Stimulated activated CD4-positive, alpha-beta T cell treated with anti-CD3 and anti-CD28 coated beads, Interleukin-15, amount 100 ng/mL, for 24 hours (primary cell): ENCODE data around the gene ESYT3.
"Not testable (repeated sequence)": the region's sequence is repeated elsewhere in the genome, so short reads cannot be mapped to it uniquely, and the experiment has no call there.

Experiments
- DNase-seq: peaks from one replicate; pipeline ENCODE4 v3.0.0-alpha.2; 2020

ESYT3 gene

DNA sequence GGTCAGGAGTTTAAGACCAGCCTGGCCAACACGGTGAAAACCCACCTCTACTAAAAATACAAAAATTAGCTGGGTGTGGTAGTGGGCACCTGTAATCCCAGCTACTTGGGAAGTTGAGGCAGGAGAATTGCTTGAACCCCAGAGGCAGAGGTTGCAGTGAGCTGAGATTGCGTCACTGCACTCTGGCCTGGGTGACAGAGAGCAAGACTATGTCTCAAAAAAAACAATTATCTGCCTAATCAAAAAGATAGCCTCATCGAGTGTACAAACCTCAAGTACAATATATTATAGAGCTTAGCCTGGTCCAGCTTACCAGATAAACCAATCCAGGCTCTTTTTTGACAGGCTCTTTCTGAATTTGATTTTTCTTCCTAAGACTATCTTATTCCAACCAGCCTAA is 61.2 kb downstream of the ESYT3 start:
- DNase-seq = not testable (repeated sequence)

DNA sequence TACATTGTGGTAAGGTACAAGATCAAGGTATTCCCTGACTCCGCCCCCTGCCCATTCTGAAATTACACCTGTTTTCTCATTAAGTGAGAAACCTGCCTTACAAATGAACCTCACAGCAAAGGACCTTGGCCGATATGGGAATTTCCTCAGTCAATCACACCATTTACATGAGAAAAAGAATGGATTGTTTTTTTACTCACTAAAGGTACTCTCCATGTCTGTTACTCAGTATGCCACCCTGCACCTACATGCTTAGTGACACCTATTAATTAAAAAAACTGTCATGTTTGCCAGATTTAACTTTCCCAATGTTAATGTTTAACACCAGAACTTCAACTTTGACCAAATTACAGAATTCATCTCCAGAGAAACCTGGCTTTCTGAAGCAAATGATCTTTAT is 62.0 kb downstream of the ESYT3 start:
- no peak for DNase-seq

DNA sequence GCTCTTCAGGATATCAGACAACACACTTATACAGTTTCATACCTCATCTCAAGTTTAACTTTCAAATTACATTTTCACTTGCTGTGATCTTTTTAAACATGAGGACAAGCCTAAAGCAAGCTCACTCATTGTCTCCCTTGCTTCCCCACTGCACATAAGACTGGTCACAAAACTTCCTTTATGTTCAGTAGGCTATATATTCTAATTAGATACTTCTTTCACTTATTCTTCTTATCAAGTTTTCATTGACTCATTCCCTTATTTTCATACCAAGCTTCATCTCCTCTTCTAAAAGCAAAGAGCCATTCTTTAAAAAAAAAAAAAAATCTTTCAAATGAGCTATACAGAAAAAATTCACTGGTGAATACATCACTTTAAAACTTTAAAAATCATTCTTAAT is 62.6 kb downstream of the ESYT3 start:
- no peak for DNase-seq

DNA sequence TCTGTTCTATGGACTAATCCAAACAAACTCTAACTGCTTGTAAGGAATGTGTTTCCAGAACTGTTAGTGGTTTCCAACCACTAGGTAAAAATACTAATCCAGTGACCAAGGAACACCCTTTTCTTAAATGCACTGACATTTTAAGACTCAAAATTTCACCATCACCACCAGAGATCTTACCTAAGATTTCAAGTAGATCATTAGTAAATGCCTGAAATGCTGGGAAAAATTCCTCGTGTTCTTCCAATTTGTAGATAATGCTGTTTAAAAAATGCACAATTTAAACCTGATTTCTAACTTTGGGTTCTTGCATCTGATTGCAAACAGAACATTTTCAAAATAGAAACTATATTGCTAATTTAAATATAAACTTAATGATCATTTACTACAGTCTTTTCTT is 63.4 kb downstream of the ESYT3 start:
- DNase-seq = no peak

DNA sequence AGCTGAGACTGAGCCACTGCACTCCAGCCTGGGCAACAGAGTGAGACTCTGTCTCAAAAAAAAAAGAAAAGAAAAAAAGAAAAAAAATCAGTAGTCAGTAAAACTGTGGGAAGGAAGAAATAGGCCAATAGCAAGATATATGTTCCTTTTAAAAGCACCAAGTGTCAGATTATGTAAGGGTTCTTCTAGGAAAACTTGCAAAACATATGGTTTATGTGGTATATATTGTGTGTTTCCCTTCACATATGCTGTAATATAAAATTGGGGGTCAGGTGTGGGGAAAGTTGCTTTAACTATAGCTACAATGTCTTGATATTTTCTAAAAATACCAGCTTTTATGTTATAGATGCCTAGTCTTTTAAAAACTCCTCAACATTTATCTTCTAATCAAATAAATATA is 64.6 kb downstream of the ESYT3 start:
- DNase-seq = no peak

DNA sequence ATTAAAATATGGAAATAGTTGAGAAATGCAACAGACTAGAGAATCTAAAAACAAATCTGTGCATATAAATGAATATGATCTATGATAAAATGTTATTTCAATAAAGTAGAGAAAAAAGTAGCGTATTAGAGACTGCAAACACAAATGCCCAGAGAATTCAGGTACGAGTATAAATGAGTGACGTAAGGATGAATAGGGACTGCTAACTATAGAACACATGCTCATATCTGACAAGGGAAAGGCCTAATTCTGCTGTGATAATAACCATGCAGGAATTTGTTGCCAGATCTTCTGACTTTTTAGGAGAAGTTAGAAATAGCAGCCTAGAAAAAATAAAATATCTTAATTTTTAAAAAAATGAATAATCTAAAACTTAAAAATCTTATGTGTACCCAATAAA is 73.1 kb downstream of the ESYT3 start:
- DNase-seq = no peak

DNA sequence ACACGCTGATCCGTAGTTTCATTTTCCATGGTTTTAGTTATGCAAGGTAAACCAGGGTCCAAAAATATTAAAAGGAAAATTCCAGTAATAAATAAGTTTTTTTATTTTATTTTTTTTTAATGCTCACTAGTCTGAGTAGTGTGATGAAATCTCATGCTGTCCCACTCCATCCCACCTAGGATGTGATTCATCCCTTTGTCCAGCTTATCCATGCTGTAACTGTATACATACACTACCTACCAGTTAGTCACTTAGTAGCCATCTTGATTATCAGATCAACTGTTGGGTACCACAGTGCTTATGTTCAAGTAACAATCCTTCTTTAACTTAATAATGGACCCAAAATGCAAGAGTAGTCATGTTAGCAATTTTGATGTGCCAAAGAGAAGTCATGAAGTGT is 75.2 kb downstream of the ESYT3 start:
- DNase-seq = no peak

DNA sequence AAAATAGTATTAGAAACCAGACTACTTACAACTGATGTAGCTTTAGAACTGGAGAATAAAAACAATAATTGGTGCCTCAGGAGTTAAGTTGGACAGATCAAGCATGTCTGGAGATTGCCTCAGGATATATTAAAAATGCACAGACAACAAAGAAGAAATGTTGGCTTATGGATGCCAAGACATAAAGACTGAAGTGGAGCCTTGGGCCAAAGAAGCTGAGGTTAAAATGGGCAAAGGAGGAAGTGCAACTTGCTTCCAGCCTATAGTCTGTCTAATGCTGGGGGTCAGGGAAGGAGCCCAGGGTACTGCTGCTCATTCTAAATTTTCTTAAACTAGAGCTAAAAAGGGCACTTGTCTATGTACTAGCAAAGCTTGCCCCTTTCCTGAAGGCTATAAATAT is 77.5 kb downstream of the ESYT3 start:
- no peak for DNase-seq

DNA sequence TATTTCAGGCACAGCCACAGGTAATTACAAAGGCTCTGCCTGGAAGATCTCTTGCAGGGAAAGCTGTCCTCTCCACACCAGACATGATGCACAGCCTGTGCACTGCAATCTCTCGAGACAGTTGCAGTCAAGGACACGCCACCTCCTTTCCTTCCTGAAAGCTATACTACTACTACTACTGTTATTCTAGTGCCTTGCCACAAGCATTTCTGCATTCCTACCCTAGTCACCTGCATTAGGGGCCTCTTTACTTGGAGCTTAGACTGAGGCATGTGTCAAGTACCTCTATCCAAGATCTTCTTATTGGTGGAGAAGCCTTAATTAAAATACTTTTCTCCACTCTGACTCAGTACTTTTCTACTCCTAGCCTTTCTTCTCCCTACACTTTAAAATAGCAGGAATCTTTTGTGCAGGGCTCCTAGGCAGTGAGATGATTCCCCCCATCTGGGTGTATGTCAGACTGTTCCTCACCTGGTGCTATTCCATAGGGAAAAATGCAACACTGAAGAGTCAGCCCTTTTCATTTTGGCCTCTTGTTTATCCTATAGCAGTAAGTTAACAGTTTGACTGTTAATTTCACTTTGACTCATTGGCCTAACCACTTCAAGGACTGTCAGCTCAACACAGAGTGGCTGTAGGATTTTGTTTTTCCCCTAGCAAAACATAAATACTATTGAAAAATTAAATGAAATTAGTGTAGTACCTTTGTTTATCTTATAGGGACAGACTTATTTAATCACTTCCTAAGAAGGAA is 78.9 kb downstream of the ESYT3 start:
- no peak for DNase-seq

DNA sequence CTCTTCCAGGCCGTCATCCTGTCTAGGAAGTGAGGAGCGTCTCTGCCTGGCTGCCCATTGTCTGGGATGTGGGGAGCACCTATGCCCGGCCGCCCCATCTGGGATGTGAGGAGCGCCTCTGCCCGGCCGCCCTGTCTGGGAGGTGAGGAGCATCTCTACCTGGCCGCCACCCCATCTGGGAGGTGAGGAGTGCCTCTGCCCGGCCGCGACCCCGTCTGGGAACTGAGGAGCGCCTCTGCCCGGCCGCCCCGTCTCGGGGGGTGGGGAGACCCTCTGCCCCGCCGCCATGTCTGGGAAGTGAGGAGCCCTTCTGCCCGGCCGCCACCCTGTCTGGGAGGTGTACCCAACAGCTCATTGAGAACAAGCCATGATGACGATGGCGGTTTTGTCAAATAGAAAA is 87.0 kb downstream of the ESYT3 start:
- DNase-seq = not testable (repeated sequence)
